Activated naive CD4-positive, alpha-beta T cell treated with anti-CD3 and anti-CD28 coated beads, Interleukin-2, amount 10 ng/mL, durations not matched to agents 7 days and 5 days (primary cell): Measurements from ENCODE around the gene TAS2R30.
"Not testable (repeated sequence)": the region's sequence is repeated elsewhere in the genome, so short reads cannot be mapped to it uniquely, and the experiment has no call there.

Experiments
- CTCF ChIA-PET: fragments of 350-600 bp; sonication (Branson Sonifier 250); formaldehyde crosslinking; loops from one replicate; lab custom pipeline; 2021; ENCODE audit warnings: antibody characterized with exemption; lab: Charles Lee
- DNase-seq: peaks from one replicate; pipeline ENCODE4 v3.0.0-alpha.2; 2020
- H3K27ac Mint-ChIP-seq: one replicate; pipeline ENCODE4 v1.8.0; 2021; ENCODE audit warnings: mild to moderate bottlenecking, moderate library complexity, mixed read lengths
- H3K27me3 Mint-ChIP-seq: one replicate; pipeline ENCODE4 v1.8.0; 2021; ENCODE audit warnings: mild to moderate bottlenecking, mixed read lengths
- H3K36me3 Mint-ChIP-seq: one replicate; pipeline ENCODE4 v1.8.0; 2021; ENCODE audit warnings: mixed read lengths
- H3K4me1 Mint-ChIP-seq: one replicate; pipeline ENCODE4 v1.8.0; 2021; ENCODE audit warnings: mixed read lengths
- H3K4me3 Mint-ChIP-seq: one replicate; pipeline ENCODE4 v1.8.0; 2021; ENCODE audit warnings: mild to moderate bottlenecking, moderate library complexity, mixed read lengths
- H3K9me3 Mint-ChIP-seq: one replicate; pipeline ENCODE4 v1.8.0; 2021; ENCODE audit warnings: mixed read lengths

TAS2R30 gene

DNA sequence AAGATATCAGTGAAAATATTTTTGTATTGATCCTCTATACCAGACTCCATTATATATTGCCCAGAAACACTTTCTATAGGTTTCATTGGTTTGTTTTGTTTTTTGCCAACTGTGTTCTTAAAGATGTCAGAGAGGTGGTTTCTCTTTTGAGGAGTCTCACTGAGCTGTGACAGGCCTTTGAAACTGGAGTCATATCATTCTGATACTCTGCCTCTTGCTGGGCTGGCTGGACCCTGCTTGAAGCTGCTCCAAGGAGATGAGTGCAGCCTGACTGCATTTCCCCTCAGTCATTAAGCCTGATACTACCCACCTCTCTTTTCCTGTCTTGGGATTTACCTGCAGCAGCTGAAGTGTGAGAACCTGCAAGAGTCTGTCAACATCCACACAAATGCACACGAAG, 16.4 kb upstream of the TAS2R30 start:
- Mint-ChIP-seq H3K27me3 (no peaks in the 10 kb centered on the region), H3K27ac (no peak overlapping the region), H3K4me3 (no peak overlapping the region), H3K4me1 (no peaks in the 10 kb centered on the region), H3K36me3 (peaks cover 21% of the 10 kb centered on the region), H3K9me3 (peaks cover 9% of the 10 kb centered on the region)
- no peak for DNase-seq
- CTCF ChIA-PET, result no interaction called here

- no peak overlapping the region for H3K27ac Mint-ChIP-seq
- CTCF ChIA-PET, result no interaction called here
These were observed 13.0 kb upstream of the TAS2R30 start for GRCh38 chr12:11147420-11147819.

GRCh38 chr12:11144297-11144696, 9.9 kb upstream of the TAS2R30 start:
- Mint-ChIP-seq H3K27me3 (no peaks in the 10 kb centered on the region), H3K4me3 (no peak overlapping the region), H3K9me3 (peaks cover 11% of the 10 kb centered on the region), H3K27ac (no peak overlapping the region), H3K36me3 (peaks cover 26% of the 10 kb centered on the region), H3K4me1 (no peaks in the 10 kb centered on the region)
- CTCF ChIA-PET, result no interaction called here
- no peak for DNase-seq

More at GRCh38 chr12:11147420-11147819, 13.0 kb upstream of the TAS2R30 start:
- H3K9me3 Mint-ChIP-seq, result peaks cover 17% of the 10 kb centered on the region
- peaks cover 22% of the 10 kb centered on the region for H3K36me3 Mint-ChIP-seq
- H3K4me3 Mint-ChIP-seq, result no peak overlapping the region
- H3K27me3 Mint-ChIP-seq, result no peaks in the 10 kb centered on the region
- DNase-seq, result no peak
- H3K4me1 Mint-ChIP-seq, result no peaks in the 10 kb centered on the region

GRCh38 chr12:11143352-11143751, 8.9 kb upstream of the TAS2R30 start:
- CTCF ChIA-PET, result no interaction called here
- H3K27me3 Mint-ChIP-seq, result no peaks in the 10 kb centered on the region
- H3K36me3 Mint-ChIP-seq, result peaks cover 24% of the 10 kb centered on the region
- peaks cover 11% of the 10 kb centered on the region for H3K9me3 Mint-ChIP-seq
- no peak overlapping the region for H3K4me3 Mint-ChIP-seq
- H3K27ac Mint-ChIP-seq, result no peak overlapping the region
- no peak for DNase-seq
- no peaks in the 10 kb centered on the region for H3K4me1 Mint-ChIP-seq

DNA sequence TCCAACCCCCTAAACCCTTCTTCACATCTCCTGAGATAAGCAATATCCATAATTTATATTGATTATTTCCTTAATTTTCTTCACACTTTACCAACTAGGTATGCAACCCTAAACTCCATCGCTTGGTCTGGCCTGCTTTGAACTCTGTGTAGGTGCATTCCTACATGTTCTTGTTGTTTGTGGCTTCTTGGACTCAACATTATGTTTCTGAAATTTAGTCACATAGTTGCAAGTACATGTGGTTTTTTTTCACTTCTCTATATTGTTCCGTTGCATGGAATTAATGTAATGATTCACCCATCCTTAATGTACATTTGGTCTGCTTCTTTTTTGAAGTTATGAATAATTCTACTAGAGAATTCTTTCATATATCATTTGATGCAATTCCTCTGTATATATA, 1.6 kb upstream of the TAS2R30 start:
- Mint-ChIP-seq H3K4me3 (no peak overlapping the region), H3K4me1 (no peaks in the 10 kb centered on the region), H3K27me3 (no peaks in the 10 kb centered on the region), H3K36me3 (peaks cover 15% of the 10 kb centered on the region), H3K27ac (no peak overlapping the region), H3K9me3 (no peaks in the 10 kb centered on the region)
- no peak for DNase-seq
- CTCF ChIA-PET, result no interaction called here

- no peaks in the 10 kb centered on the region for H3K27me3 Mint-ChIP-seq
- H3K4me1 Mint-ChIP-seq, result no peaks in the 10 kb centered on the region
- no peak overlapping the region for H3K27ac Mint-ChIP-seq
- no peak overlapping the region for H3K4me3 Mint-ChIP-seq
- CTCF ChIA-PET, result no interaction called here
- DNase-seq, result no peak
- peaks cover 2% of the 10 kb centered on the region for H3K9me3 Mint-ChIP-seq
- H3K36me3 Mint-ChIP-seq, result peaks cover 12% of the 10 kb centered on the region
These were observed 628 bp downstream of the TAS2R30 start for GRCh38 chr12:11133816-11134215.

GRCh38 chr12:11133162-11133561, 1.3 kb downstream of the TAS2R30 start:
- peaks cover 14% of the 10 kb centered on the region for H3K36me3 Mint-ChIP-seq
- DNase-seq, result no peak
- CTCF ChIA-PET, result no interaction called here
- no peaks in the 10 kb centered on the region for H3K4me1 Mint-ChIP-seq
- H3K27ac Mint-ChIP-seq, result no peak overlapping the region
- no peak overlapping the region for H3K4me3 Mint-ChIP-seq
- no peaks in the 10 kb centered on the region for H3K27me3 Mint-ChIP-seq
- peaks cover 2% of the 10 kb centered on the region for H3K9me3 Mint-ChIP-seq

GRCh38 chr12:11130999-11131398, 3.4 kb downstream of the TAS2R30 start:
- CTCF ChIA-PET, result no interaction called here
- peaks cover 2% of the 10 kb centered on the region for H3K9me3 Mint-ChIP-seq

GRCh38 chr12:11130382-11130781, 4.1 kb downstream of the TAS2R30 start:
- CTCF ChIA-PET, result no interaction called here
- no peak for DNase-seq
- peaks cover 20% of the 10 kb centered on the region for H3K36me3 Mint-ChIP-seq
- no peak overlapping the region for H3K4me3 Mint-ChIP-seq
- no peak overlapping the region for H3K27ac Mint-ChIP-seq
- no peaks in the 10 kb centered on the region for H3K4me1 Mint-ChIP-seq
- H3K9me3 Mint-ChIP-seq, result peaks cover 2% of the 10 kb centered on the region
- H3K27me3 Mint-ChIP-seq, result no peaks in the 10 kb centered on the region

More at GRCh38 chr12:11130999-11131398, 3.4 kb downstream of the TAS2R30 start:
- H3K27ac Mint-ChIP-seq, result no peak overlapping the region
- peaks cover 21% of the 10 kb centered on the region for H3K36me3 Mint-ChIP-seq
- no peaks in the 10 kb centered on the region for H3K27me3 Mint-ChIP-seq
- DNase-seq, result no peak
- H3K4me3 Mint-ChIP-seq, result no peak overlapping the region
- no peaks in the 10 kb centered on the region for H3K4me1 Mint-ChIP-seq

DNA sequence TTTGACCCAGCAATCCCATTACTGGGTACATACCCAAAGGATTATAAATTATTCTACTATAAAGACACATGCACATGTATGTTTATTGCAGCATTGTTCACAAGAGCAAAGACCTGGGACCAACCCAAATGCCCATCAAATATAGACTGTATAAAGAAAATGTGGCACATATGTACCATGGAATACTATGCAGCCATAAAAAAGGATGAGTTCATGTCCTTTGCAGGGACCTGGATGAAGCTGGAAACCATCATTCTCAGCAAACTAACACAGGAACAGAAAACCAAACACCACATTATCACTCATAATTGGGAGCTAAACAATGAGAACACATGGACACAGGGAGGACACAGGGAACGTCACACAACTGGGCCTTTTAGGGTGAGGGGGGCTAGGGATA, 20.3 kb downstream of the TAS2R30 start:
- CTCF ChIA-PET, H3K27ac Mint-ChIP-seq, H3K27me3 Mint-ChIP-seq, DNase-seq, H3K4me1 Mint-ChIP-seq, H3K4me3 Mint-ChIP-seq: not testable (repeated sequence)
- Mint-ChIP-seq H3K9me3 (peaks cover 57% of the 10 kb centered on the region), H3K36me3 (peaks cover 74% of the 10 kb centered on the region)

DNA sequence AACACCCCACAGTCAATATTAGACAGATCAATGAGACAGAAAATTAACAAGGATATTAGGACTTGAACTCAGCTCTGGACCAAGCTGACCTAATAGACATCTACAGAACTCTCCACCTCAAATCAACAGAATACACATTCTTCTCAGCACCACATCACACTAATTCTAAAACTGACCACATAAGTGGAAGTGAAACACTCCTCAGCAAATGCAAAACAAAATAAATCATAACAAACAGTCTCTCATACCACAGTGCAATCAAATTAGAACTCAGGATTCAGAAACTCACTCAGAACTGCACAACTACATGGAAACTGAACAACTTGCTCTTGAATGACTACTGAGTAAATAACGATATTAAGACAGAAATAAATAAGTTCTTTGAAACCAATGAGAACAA, 23.2 kb downstream of the TAS2R30 start:
- H3K4me1 Mint-ChIP-seq, result peaks cover 18% of the 10 kb centered on the region
- DNase-seq, H3K4me3 Mint-ChIP-seq, H3K27ac Mint-ChIP-seq, CTCF ChIA-PET, H3K27me3 Mint-ChIP-seq: not testable (repeated sequence)
- peaks cover 79% of the 10 kb centered on the region for H3K36me3 Mint-ChIP-seq
- H3K9me3 Mint-ChIP-seq, result peaks cover 63% of the 10 kb centered on the region

GRCh38 chr12:11108862-11109261, 25.6 kb downstream of the TAS2R30 start:
- peaks cover 69% of the 10 kb centered on the region for H3K36me3 Mint-ChIP-seq
- peaks cover 18% of the 10 kb centered on the region for H3K4me1 Mint-ChIP-seq
- H3K27ac Mint-ChIP-seq, result peak overlapping the region; percentile 83
- CTCF ChIA-PET, result no interaction called here
- H3K4me3 Mint-ChIP-seq, result no peak overlapping the region
- H3K9me3 Mint-ChIP-seq, result peaks cover 56% of the 10 kb centered on the region
- no peaks in the 10 kb centered on the region for H3K27me3 Mint-ChIP-seq
- DNase-seq, result no peak

- Mint-ChIP-seq H3K27me3 (no peaks in the 10 kb centered on the region), H3K4me1 (peaks cover 18% of the 10 kb centered on the region), H3K9me3 (peaks cover 52% of the 10 kb centered on the region), H3K36me3 (peaks cover 71% of the 10 kb centered on the region), H3K4me3 (no peak overlapping the region), H3K27ac (no peak overlapping the region)
- CTCF ChIA-PET, result no interaction called here
- no peak for DNase-seq
These were observed 26.7 kb downstream of the TAS2R30 start for GRCh38 chr12:11107719-11108118.

DNA sequence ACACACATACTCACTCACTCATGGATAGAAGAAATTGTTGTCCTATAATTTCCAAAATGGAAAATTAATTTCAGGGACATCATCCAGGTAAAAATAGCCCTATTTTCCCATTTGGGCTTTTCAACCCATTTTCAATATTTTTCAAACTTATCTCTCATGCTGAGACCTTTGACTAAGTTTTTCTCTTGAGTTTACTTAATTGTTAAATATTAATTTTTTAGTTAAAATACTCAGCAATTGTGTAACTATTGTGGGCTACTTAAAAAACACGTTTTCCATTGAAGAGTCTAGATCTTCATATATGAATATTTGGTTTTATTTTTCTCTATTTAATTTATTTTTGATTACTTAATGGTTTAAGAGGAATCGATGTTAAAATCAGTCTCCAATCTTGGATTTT, 28.2 kb downstream of the TAS2R30 start:
- Mint-ChIP-seq H3K27me3 (no peaks in the 10 kb centered on the region), H3K36me3 (peaks cover 61% of the 10 kb centered on the region), H3K27ac (no peak overlapping the region), H3K4me3 (no peak overlapping the region), H3K4me1 (peaks cover 18% of the 10 kb centered on the region), H3K9me3 (peaks cover 39% of the 10 kb centered on the region)
- CTCF ChIA-PET, result no interaction called here
- DNase-seq, result no peak

DNA sequence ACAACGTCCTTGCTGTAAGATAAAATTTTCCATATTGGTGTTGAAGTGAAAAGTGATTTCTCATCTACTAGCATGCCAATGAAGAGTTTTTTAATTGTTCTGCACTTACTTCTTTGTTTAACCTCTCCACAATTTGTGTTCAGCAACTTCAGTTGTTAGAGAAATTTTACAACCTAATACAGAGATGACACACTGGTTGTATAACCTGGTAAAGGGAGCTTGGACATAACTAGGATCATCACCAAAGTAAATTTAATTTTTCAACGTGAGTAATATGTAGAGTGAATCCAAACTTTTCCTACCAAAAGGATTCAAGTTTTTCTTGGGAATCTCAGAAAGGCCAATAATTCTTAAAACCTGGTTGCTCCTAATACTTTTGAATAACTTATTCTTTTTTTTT, 28.9 kb downstream of the TAS2R30 start:
- Mint-ChIP-seq H3K4me1 (peaks cover 15% of the 10 kb centered on the region), H3K27me3 (no peaks in the 10 kb centered on the region), H3K4me3 (no peak overlapping the region), H3K9me3 (peaks cover 32% of the 10 kb centered on the region), H3K27ac (no peak overlapping the region), H3K36me3 (peaks cover 56% of the 10 kb centered on the region)
- DNase-seq, result no peak
- CTCF ChIA-PET, result no interaction called here

DNA sequence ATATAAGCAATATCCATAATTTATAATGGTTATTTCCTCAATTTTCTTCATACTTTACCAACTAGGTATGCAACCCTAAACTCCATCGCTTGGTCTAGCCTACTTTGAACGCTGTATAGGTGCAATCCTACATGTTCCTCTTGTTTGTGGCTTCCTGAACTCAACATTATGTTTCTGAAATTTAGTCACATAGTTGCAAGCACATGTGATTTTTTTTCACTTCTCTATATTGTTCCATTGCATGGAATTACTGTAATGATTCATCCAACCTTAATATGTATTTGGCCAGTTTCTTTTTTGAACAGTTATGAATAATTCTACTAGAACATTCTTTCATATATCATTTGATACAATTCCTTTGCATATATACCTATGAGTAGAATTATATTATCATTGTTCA, 39.5 kb downstream of the TAS2R30 start:
- DNase-seq, H3K9me3 Mint-ChIP-seq, H3K4me1 Mint-ChIP-seq, H3K36me3 Mint-ChIP-seq, CTCF ChIA-PET, H3K27me3 Mint-ChIP-seq, H3K27ac Mint-ChIP-seq, H3K4me3 Mint-ChIP-seq: not testable (repeated sequence)
